ENCODE measurements around the gene LRP3. TPM values are rescaled to one million over a fixed set of nuclear protein-coding genes. Genes with fewer than 3 reads are reported as not detected.

LRP3 gene
- total RNA-seq, 2 donors from 2014 or later: not detected

Other genes with a start within 250 kb of the LRP3 start
- gene CEP89, start 222.4 kb upstream of the LRP3 start, total RNA-seq: 10 to 100 TPM; 17.3 to 18.5 TPM
- gene FAAP24, start 222.1 kb upstream of the LRP3 start, total RNA-seq: 1 to 10 TPM; 6.6 to 9.8 TPM
- under 1 TPM; 0.31 to 0.75 TPM for gene RHPN2, start 129.4 kb upstream of the LRP3 start, total RNA-seq
- gene GPATCH1, start 113.1 kb upstream of the LRP3 start, total RNA-seq: 10 to 100 TPM; 12.6 to 16.0 TPM
- not detected for gene WDR88, start 62.2 kb upstream of the LRP3 start, total RNA-seq
- gene SLC7A10, start 31.5 kb downstream of the LRP3 start, total RNA-seq: not detected
- gene CEBPA, start 108.2 kb downstream of the LRP3 start, total RNA-seq: 1 to 10 TPM; 1.3 to 1.9 TPM
- gene CEBPG, start 179.4 kb downstream of the LRP3 start, total RNA-seq: 10 to 100 TPM; 26.3 to 29.2 TPM

Data from natural killer cell treated with Interleukin-12 subunit alpha and Interleukin-12 subunit beta and Interleukin-15 and Interleukin-18, amount 100 ng/mL, for 72 hours (primary cell).